GM21360 (cell line): ENCODE data around the gene FGR.
"Not testable (repeated sequence)": the region's sequence is repeated elsewhere in the genome, so short reads cannot be mapped to it uniquely, and the experiment has no call there.

ENCODE experiments used
- ATAC-seq: cut with Tn5 transposase; IDR thresholded peaks from one replicate; pipeline ENCODE4 v1.9.1; 2021; ENCODE audit warnings: mild to moderate bottlenecking, moderate library complexity; ENCODE audit not compliant: unreplicated experiment

Gene FGR

GRCh38 chr1:27638047-27638734 lies 3.2 kb upstream of the FGR start:
- no peak for ATAC-seq

GRCh38 chr1:27635396-27636142 lies 584 bp upstream of the FGR start:
- ATAC-seq = no peak

GRCh38 chr1:27634177-27634984 lies 604 bp downstream of the FGR start:
- no peak for ATAC-seq

- no peak for ATAC-seq
Measured at GRCh38 chr1:27633640-27634176, 1.3 kb downstream of the FGR start.

- ATAC-seq = no peak
Measured at GRCh38 chr1:27633298-27633610, 1.7 kb downstream of the FGR start.

DNA sequence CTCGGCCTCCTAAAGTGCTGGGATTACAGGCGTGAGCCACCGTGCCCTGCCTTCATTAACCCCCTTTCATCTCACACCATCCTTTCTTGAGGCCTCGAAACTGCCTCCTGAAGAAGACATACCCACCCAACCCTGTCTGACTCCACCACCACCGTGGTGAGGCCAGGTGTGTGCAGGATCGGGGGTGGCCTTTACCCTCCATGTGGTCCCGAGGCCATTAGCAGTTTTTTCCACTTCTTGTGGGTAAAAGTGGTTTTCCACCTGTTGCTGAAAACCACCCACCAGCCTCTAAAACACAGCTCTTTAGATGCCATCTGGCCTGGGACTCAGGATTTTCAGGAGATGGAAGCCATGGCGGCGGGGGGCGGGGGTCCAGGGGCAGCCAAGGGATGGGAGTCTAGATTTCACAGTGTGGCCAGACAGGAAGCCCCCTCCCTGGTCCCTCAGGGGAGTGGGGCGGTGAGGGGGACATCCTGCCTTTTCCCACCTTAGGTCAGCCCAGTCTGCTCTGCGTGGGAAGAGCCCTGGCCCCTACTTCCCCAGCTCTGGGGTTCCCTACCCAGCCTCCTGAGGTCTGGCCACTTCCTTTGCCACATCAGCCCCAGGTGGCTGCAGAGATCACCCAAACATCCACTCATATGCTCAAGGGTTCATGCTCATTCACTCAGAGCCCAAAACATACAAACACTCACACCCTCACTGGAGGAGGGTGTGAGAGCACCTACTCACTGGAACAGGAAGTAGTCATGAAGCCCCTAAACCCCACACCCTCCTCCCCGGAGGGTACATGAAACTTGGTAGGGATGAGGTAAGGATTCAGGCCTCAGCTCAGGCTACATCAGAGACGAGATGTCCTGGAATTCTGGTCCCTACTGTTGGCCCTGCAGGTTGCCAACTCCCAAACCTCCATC lies 2.3 kb downstream of the FGR start:
- no peak for ATAC-seq

DNA sequence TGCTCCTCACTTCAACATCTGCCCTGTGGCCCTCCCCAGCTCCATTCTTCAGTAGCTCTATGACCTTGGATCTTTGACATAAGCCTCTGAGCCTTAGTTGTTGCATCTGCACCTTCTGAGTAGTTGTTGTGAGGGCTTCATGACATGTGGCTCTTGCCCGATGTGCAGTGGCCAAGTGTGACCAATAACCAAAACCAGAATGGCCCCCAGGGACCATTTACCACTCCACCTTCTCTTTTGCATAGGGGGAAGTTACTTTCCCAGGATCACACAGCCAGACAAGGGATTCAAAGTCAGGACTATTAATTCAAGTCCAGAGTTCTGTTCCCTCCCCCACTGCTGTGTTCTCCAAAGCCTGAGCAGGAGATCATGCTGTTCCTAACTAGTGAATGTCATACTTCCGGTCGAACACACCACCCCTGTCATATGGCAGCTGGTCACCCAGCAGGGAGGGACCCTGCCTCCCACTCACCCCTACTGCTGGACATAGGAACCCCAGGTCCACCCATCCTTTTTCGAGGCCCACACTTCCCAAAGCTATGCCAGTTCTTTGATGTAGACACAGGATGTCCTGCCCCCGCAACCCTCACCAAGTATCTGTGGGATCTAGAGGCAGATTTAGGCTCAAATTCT lies 4.0 kb downstream of the FGR start:
- ATAC-seq = peak; percentile 13

- ATAC-seq = no peak
Measured at GRCh38 chr1:27628712-27629111, 6.3 kb downstream of the FGR start.

DNA sequence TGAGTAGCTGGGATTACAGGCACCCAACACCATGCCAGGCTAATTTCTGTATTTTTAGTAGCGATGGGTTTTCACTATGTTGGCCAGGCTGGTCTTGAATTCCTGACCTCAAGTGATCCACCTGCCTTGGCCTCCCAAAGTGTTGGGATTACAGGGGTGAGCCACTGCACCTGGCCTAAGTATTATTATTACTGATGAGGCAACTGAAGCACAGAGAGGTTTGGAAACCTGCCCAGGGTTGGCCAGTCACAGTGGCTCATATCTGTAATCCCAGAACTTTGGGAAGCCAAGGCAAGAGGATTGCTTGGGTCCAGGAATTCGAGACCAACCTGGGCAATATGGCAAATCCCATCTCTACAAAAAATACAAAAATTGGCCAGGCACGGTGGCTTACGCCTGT lies 7.3 kb downstream of the FGR start:
- not testable (repeated sequence) for ATAC-seq

DNA sequence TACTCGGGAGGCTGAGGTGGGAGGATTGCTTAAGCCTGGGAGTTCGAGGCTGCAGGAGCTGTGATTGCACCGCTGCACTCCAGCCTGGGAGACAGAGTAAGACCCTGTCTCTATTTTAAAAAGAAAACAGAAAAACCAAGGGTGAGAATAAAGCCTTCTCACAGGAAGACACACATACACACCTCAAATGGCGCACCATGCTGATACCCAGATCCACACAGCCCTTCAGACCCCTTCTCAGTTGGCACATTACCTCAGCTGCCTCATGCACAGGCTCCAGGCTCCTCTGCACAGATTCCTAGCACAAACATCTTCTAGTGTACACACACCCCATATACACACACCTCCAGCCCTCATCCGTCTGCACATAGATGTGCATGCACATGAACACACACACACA lies 7.9 kb downstream of the FGR start:
- ATAC-seq = no peak

DNA sequence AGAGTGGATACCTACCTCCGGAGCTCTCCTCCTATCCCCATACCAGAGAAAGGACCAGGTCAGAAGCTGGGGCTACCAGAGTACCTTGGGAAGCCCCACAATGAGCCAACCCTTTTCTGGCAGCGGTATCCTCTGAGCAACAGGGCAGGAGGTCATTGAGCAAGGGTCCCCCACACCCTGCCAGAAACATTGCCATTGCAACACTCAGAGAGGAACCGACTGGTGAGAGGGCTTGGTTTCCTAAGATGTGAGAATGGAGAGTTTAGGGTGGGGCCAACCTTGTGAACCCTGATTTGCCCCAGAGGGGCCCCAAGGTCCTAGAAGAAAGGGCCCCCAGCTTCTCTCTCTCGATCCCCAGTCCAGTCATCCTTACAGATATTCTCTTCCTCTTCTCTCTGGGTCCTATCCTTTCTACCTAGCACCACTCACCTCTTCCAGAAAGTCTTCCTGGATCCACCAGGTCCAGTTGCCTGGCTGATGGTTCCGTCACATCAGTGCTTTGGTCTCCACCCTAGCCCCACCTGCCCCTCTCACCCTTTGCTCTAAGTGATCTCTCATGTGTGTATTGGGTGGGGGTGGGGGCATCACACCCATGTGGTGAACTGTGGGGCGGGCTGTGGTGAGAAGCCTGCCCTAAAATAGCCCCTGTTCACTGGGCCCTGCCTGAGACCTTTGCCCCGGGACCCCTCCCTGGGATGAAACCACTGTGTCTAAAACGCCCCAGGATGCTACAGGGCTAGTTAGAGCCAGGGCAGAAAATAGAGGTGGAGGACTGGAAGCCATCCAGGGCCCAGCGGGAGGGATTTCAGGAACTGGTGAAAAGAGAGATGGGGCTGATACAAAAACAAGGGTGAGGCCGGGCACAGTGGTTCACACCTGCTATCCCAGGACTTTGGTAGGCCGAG lies 8.7 kb downstream of the FGR start:
- ATAC-seq = no peak

GRCh38 chr1:27624467-27625178 lies 10.4 kb downstream of the FGR start:
- ATAC-seq = no peak

- no peak for ATAC-seq
Measured at GRCh38 chr1:27623327-27624212, 11.4 kb downstream of the FGR start.

DNA sequence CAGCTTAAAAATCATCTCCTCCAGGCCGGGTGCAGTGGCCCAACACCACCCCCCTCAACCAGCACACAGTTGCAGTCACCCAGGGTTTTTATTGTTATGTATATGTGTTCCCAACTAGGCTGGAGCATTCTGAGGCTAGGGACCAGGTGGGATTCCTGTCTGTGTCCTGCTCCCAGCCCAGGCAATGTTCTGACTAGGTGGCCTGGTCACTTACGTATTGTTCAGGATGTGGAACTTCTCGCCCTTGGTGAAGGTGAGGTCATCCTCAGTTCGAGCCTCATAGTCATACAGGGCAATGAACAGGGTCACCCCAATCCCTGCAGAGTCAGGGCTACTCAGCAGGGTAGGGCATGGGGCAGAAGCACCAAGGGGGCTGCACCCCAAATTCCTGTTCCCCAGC lies 12.2 kb downstream of the FGR start:
- no peak for ATAC-seq

DNA sequence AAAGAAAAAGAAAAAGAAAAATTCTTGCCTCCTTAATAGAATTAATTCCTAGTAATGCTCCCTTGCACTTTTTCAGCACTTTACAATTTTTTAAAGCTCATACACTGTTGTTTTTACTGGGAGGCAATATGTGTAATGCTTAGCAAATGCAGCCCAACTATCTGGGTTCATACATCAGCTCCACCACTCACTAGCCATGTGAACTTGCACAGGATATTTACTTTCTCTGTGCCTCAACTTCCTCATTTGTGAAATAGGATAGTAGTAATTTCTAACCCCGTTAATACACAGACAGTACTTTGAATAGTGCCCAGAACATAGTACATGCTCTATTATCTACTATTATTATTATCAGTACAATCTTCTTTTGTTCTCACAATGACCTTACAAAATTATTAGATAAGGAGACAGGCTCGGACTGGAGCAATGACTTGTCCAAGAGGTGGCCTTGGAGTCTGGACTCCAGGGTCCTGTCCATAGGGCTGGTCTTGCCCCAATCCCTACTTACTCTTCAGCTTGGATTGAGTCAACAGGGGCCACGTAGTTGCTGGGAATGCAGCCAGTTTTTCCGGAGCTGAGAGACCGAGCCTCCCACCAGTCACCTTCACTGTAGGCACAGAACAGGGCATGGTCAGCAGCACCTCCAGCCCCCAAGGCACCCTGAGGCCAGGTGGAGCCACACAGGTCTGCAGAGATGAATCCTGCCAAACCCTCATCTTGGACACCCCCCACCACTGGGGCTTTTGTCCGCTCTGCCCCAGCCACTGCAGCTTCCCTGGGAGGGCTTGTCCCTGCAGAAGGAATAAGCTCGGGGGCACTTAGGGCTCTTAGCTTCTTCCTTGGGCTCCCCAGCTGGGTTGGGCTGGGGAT lies 13.7 kb downstream of the FGR start:
- ATAC-seq = no peak

GRCh38 chr1:27619782-27620438 lies 15.1 kb downstream of the FGR start:
- not testable (repeated sequence) for ATAC-seq
